ENCODE measurements around the gene PSMD9. TPM values are rescaled to one million over a fixed set of nuclear protein-coding genes. Genes with fewer than 3 reads are reported as not detected.
A peak's percentile ranks its signal among the peaks of the same experiment; 100 is the strongest.
"Not testable (repeated sequence)": the region's sequence is repeated elsewhere in the genome, so short reads cannot be mapped to it uniquely, and the experiment has no call there.

PSMD9 gene
- total and polyA plus RNA-seq, 3 experiments from 2014 or later: 83.7 to 99.3 (median 89.9) TPM

DNA sequence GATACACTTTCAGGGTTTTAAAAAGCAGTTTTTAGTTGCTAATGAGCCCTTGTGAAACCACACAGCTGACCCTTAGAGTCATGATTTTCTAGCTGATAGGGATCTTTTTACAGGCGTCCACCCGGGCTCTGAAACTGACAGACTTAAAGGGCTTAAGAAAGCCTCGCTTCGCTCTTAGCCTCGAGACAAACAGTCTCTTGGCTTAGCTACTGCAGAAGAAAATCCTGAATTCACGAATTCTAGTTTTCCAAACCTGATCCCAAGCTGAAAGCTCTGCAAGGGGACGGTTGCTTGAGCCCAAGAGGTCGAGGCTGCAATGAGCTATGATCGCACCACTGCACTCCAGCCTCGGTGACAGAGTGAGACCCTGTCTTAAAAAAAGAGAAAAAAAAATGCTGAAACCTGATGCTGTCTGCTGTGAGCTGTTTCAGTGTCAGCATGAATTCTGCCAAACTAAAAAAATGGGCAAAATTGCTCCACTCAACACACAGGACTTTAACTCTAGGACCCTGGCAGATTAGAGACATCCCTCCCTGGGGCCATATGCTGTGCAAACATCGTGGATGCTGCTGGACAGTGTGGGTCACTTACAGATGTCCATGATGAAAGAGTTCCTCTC lies 26.8 kb upstream of the PSMD9 start:
- no peak overlapping the region for H3K27ac Mint-ChIP-seq
- H3K27me3 Mint-ChIP-seq: no peaks in the 10 kb centered on the region
- H3K9me3 Mint-ChIP-seq: no peaks in the 10 kb centered on the region
- Histone ChIP-seq H3K36me3 (ENCODE audit: insufficient read depth, low read length) (no peaks in the 10 kb centered on the region), H3K4me3 (ENCODE audit: low read length) (no peak overlapping the region), H3K27me3 (ENCODE audit: insufficient read depth, low read length, poor library complexity, severe bottlenecking) (no peaks in the 10 kb centered on the region), H3K9me3 (ENCODE audit: low read length) (no peaks in the 10 kb centered on the region), H3K4me1 (ENCODE audit: insufficient read depth, low read length) (no peaks in the 10 kb centered on the region), H3K27ac (ENCODE audit: low read depth, low read length) (no peak overlapping the region)
- H3K36me3 Mint-ChIP-seq: no peaks in the 10 kb centered on the region
- no peaks in the 10 kb centered on the region for H3K4me1 Mint-ChIP-seq
- no peak for DNase-seq
- ChIA-PET POLR2A (no interaction called here), CTCF (interaction anchor here (0.8 to 1.9 kb wide), 4 partner anchors 9 to 68 kb away, joined by 3 to 8 read pairs (median 4); partner anchors contain the start of gene RHOF)
- H3K4me3 Mint-ChIP-seq: no peak overlapping the region

DNA sequence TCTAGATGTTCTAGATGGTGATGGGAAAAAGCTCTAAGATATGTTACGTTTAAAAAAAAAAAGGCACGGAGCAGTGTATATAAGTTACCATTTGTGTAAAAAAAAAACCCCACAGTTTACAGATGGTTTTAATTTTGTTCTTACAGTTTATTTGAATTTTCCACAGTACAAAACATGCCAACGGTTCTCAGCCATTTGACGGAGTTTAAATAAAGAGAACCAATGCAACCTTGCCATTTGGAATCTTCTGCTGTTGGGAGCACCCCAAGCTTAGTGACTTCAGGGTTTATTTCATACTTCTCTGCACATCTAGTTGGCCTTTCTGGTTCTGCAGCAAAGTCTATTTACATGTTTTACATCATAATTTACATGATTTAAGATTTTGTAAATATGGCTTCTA lies 22.3 kb upstream of the PSMD9 start:
- H3K9me3 Mint-ChIP-seq: no peaks in the 10 kb centered on the region
- Histone ChIP-seq H3K4me1 (ENCODE audit: insufficient read depth, low read length) (no peaks in the 10 kb centered on the region), H3K36me3 (ENCODE audit: insufficient read depth, low read length) (no peaks in the 10 kb centered on the region), H3K4me3 (ENCODE audit: low read length) (no peak overlapping the region), H3K27me3 (ENCODE audit: insufficient read depth, low read length, poor library complexity, severe bottlenecking) (no peaks in the 10 kb centered on the region), H3K9me3 (ENCODE audit: low read length) (no peaks in the 10 kb centered on the region), H3K27ac (ENCODE audit: low read depth, low read length) (no peak overlapping the region)
- DNase-seq: no peak
- no peak overlapping the region for H3K27ac Mint-ChIP-seq
- CTCF ChIA-PET: interaction anchor here (1.4 kb wide), 1 partner anchor 22 kb away, joined by 3 read pairs; the partner anchor contains the start of gene PSMD9
- no peaks in the 10 kb centered on the region for H3K27me3 Mint-ChIP-seq
- no peak overlapping the region for H3K4me3 Mint-ChIP-seq
- no peaks in the 10 kb centered on the region for H3K4me1 Mint-ChIP-seq
- H3K36me3 Mint-ChIP-seq: no peaks in the 10 kb centered on the region
- POLR2A ChIA-PET: no interaction called here

- H3K36me3 ChIP-seq (ENCODE audit: insufficient read depth, low read length); H3K36me3 Mint-ChIP-seq; H3K4me1 ChIP-seq (ENCODE audit: insufficient read depth, low read length); H3K4me3 ChIP-seq (ENCODE audit: low read length); POLR2A ChIA-PET; DNase-seq; H3K9me3 ChIP-seq (ENCODE audit: low read length); CTCF ChIA-PET; H3K4me3 Mint-ChIP-seq; H3K27ac ChIP-seq (ENCODE audit: low read depth, low read length); H3K9me3 Mint-ChIP-seq; H3K27me3 Mint-ChIP-seq; H3K27ac Mint-ChIP-seq; H3K4me1 Mint-ChIP-seq; H3K27me3 ChIP-seq (ENCODE audit: insufficient read depth, low read length, poor library complexity, severe bottlenecking): not testable (repeated sequence)
Measured at GRCh38 chr12:121869229-121869628, 19.4 kb upstream of the PSMD9 start.

- ChIA-PET POLR2A (no interaction called here), CTCF (interaction anchor here (1.1 to 2.0 kb wide), 2 partner anchors 10 to 28 kb away, joined by 3 to 8 read pairs; no protein-coding TSS in a partner anchor)
- H3K27me3 ChIP-seq (ENCODE audit: insufficient read depth, low read length, poor library complexity, severe bottlenecking): no peaks in the 10 kb centered on the region
- DNase-seq: no peak
- no peaks in the 10 kb centered on the region for H3K4me1 ChIP-seq (ENCODE audit: insufficient read depth, low read length)
- H3K4me3 Mint-ChIP-seq: no peak overlapping the region
- H3K4me1 Mint-ChIP-seq: no peaks in the 10 kb centered on the region
- no peaks in the 10 kb centered on the region for H3K9me3 ChIP-seq (ENCODE audit: low read length)
- no peaks in the 10 kb centered on the region for H3K27me3 Mint-ChIP-seq
- H3K27ac Mint-ChIP-seq: no peak overlapping the region
- no peaks in the 10 kb centered on the region for H3K36me3 Mint-ChIP-seq
- no peak overlapping the region for H3K4me3 ChIP-seq (ENCODE audit: low read length)
- H3K9me3 Mint-ChIP-seq: no peaks in the 10 kb centered on the region
- no peak overlapping the region for H3K27ac ChIP-seq (ENCODE audit: low read depth, low read length)
- H3K36me3 ChIP-seq (ENCODE audit: insufficient read depth, low read length): no peaks in the 10 kb centered on the region
Measured at GRCh38 chr12:121871467-121871866, 17.1 kb upstream of the PSMD9 start.

GRCh38 chr12:121872546-121873215 lies 15.9 kb upstream of the PSMD9 start:
- Mint-ChIP-seq H3K4me1 (no peaks in the 10 kb centered on the region), H3K36me3 (no peaks in the 10 kb centered on the region), H3K27ac (peak overlapping the region in 1 of 8 donors; percentile 12), H3K27me3 (no peaks in the 10 kb centered on the region), H3K9me3 (no peaks in the 10 kb centered on the region), H3K4me3 (no peak overlapping the region)
- Histone ChIP-seq H3K9me3 (ENCODE audit: low read length) (no peaks in the 10 kb centered on the region), H3K4me3 (ENCODE audit: low read length) (no peak overlapping the region), H3K4me1 (ENCODE audit: insufficient read depth, low read length) (no peaks in the 10 kb centered on the region), H3K36me3 (ENCODE audit: insufficient read depth, low read length) (no peaks in the 10 kb centered on the region), H3K27ac (ENCODE audit: low read depth, low read length) (no peak overlapping the region), H3K27me3 (ENCODE audit: insufficient read depth, low read length, poor library complexity, severe bottlenecking) (no peaks in the 10 kb centered on the region)
- no peak for DNase-seq
- CTCF ChIA-PET: no interaction called here
- POLR2A ChIA-PET: interaction anchor here (0.8 kb wide), 1 partner anchor 383 kb away, joined by 3 read pairs; no protein-coding TSS in a partner anchor

DNA sequence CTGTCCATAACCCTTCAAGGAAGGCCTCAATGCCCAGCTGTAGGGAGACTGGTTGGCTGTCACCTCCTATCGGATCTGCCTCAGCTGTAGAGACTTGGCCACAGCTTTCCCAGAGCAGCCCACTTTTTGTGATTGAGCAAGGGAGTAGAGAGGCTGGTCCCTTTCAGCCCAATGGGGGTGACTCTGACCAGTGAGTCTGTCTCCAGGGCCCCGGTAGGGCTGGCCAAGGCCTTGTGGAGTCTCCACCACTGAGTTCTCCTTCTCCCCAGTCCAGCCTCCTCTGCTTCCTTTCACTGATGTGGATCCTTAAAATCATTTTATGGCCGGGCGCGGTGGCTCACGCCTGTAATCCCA lies 15.4 kb upstream of the PSMD9 start:
- H3K4me3 ChIP-seq (ENCODE audit: low read length): no peak overlapping the region
- no peaks in the 10 kb centered on the region for H3K4me1 ChIP-seq (ENCODE audit: insufficient read depth, low read length)
- Mint-ChIP-seq H3K4me3 (no peak overlapping the region), H3K27ac (peak overlapping the region in 1 of 8 donors; percentile 54), H3K4me1 (no peaks in the 10 kb centered on the region), H3K27me3 (no peaks in the 10 kb centered on the region), H3K9me3 (no peaks in the 10 kb centered on the region), H3K36me3 (no peaks in the 10 kb centered on the region)
- no peaks in the 10 kb centered on the region for H3K36me3 ChIP-seq (ENCODE audit: insufficient read depth, low read length)
- H3K27ac ChIP-seq (ENCODE audit: low read depth, low read length): no peak overlapping the region
- ChIA-PET CTCF (no interaction called here), POLR2A (interaction anchor here (0.8 kb wide), 1 partner anchor 384 kb away, joined by 3 read pairs; no protein-coding TSS in a partner anchor)
- no peaks in the 10 kb centered on the region for H3K27me3 ChIP-seq (ENCODE audit: insufficient read depth, low read length, poor library complexity, severe bottlenecking)
- no peak for DNase-seq
- H3K9me3 ChIP-seq (ENCODE audit: low read length): no peaks in the 10 kb centered on the region

- H3K27me3 Mint-ChIP-seq: no peaks in the 10 kb centered on the region
- Histone ChIP-seq H3K27ac (ENCODE audit: low read depth, low read length) (no peak overlapping the region), H3K36me3 (ENCODE audit: insufficient read depth, low read length) (no peaks in the 10 kb centered on the region), H3K4me3 (ENCODE audit: low read length) (no peak overlapping the region), H3K9me3 (ENCODE audit: low read length) (no peaks in the 10 kb centered on the region), H3K4me1 (ENCODE audit: insufficient read depth, low read length) (no peaks in the 10 kb centered on the region), H3K27me3 (ENCODE audit: insufficient read depth, low read length, poor library complexity, severe bottlenecking) (no peaks in the 10 kb centered on the region)
- H3K4me3 Mint-ChIP-seq: no peak overlapping the region
- no peaks in the 10 kb centered on the region for H3K9me3 Mint-ChIP-seq
- DNase-seq: no peak
- POLR2A ChIA-PET: no interaction called here
- H3K4me1 Mint-ChIP-seq: no peaks in the 10 kb centered on the region
- peak overlapping the region in 1 of 8 donors; percentile 17 for H3K27ac Mint-ChIP-seq
- H3K36me3 Mint-ChIP-seq: no peaks in the 10 kb centered on the region
- CTCF ChIA-PET: interaction anchor here (0.6 kb wide), 1 partner anchor 21 kb away, joined by 3 read pairs; no protein-coding TSS in a partner anchor
Measured at GRCh38 chr12:121874071-121874470, 14.5 kb upstream of the PSMD9 start.

- ChIA-PET POLR2A (interaction anchor here (0.7 kb wide), 1 partner anchor 1150 kb away, joined by 5 read pairs; no protein-coding TSS in a partner anchor), CTCF (no interaction called here)
- Histone ChIP-seq H3K4me3 (ENCODE audit: low read length) (no peak overlapping the region), H3K9me3 (ENCODE audit: low read length) (no peaks in the 10 kb centered on the region), H3K4me1 (ENCODE audit: insufficient read depth, low read length) (no peaks in the 10 kb centered on the region), H3K27me3 (ENCODE audit: insufficient read depth, low read length, poor library complexity, severe bottlenecking) (no peaks in the 10 kb centered on the region), H3K27ac (ENCODE audit: low read depth, low read length) (no peak overlapping the region), H3K36me3 (ENCODE audit: insufficient read depth, low read length) (no peaks in the 10 kb centered on the region)
- Mint-ChIP-seq H3K36me3 (no peaks in the 10 kb centered on the region), H3K9me3 (no peaks in the 10 kb centered on the region), H3K4me1 (no peaks in the 10 kb centered on the region), H3K27ac (peak overlapping the region in 1 of 8 donors; percentile 32), H3K27me3 (no peaks in the 10 kb centered on the region), H3K4me3 (no peak overlapping the region)
- DNase-seq: no peak
Measured at GRCh38 chr12:121875582-121875981, 13.0 kb upstream of the PSMD9 start.
